ENCODE results near the gene CDHR2. TPM values are rescaled to one million over a fixed set of nuclear protein-coding genes. Genes with fewer than 3 reads are reported as not detected.
"Not testable (repeated sequence)": the region's sequence is repeated elsewhere in the genome, so short reads cannot be mapped to it uniquely, and the experiment has no call there.

Gene CDHR2
- total RNA-seq, 4 donors from 2014 or later, result 0.07 to 0.27 (median 0.20) TPM; not detected in 1

DNA sequence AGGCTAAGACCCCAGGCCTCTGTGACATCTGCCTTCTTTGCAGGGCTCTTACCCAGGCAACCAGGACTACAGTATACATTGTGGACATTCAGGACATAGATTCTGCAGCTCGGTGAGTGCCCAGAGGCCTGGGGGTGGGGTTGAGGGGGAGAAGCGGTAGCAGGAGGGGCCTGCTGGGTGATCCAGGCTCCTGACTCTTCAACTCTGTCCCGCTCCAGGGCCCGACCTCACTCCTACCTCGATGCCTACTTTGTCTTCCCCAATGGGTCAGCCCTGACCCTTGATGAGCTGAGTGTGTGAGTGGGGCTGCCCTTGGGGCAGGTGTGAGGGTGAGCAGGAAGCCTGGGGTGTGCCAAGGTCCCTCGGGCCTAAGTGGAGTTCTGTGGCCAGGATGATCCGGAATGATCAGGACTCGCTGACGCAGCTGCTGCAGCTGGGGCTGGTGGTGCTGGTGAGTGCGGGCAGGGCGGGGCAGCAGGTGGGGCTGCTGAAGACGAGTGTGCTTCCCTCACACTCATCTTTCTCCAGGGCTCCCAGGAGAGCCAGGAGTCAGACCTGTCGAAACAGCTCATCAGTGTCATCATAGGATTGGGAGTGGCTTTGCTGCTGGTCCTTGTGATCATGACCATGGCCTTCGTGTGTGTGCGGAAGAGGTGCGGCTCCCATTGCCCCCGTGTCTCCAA, 41.0 kb downstream of the CDHR2 start:
- TF ChIP-seq POLR2A (IDR thresholded peaks at IDR 0.05) (no peak), CTCF (IDR thresholded peaks at IDR 0.05 in 4 of 5, conservative IDR thresholded peaks at IDR 0.05 in 1 of 5) (no peak)
- no peaks in the 10 kb centered on the region for H3K4me1 ChIP-seq
- no peak for DNase-seq
- H3K4me3 ChIP-seq, result no peak overlapping the region
- ATAC-seq, result no peak
- intact Hi-C loops (cut with DNase I; ENCODE audit: low total_unique reads), result no loop called here
- H3K9me3 ChIP-seq, result peaks cover 0 to 8% (median 0%) of the 10 kb centered on the region in 3 donors
- in situ Hi-C loops (cut with MboI; ENCODE audit: low sequenced_read_pairs in 4 of 4), result no loop called here
- H3K27me3 ChIP-seq, result no peaks in the 10 kb centered on the region
- H3K36me3 ChIP-seq, result no peaks in the 10 kb centered on the region
- H3K27ac ChIP-seq, result no peak overlapping the region

DNA sequence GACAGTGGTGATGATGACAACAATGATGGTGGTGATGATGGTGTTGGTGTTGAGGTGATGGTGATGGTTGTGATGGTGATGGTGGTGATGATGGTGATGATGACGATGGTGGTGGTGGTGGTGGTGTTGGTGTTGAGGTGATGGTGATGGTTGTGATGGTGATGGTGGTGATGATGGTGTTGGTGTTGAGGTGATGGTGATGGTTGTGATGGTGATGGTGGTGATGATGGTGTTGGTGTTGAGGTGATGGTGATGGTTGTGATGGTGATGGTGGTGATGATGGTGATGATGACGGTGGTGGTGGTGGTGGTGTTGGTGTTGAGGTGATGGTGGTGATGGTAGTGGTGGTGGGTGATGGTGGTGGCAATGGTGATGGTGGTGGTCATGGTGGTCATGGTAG, 42.5 kb downstream of the CDHR2 start:
- intact Hi-C loops (cut with DNase I; ENCODE audit: low total_unique reads); H3K9me3 ChIP-seq; H3K36me3 ChIP-seq; DNase-seq; H3K4me3 ChIP-seq; in situ Hi-C loops (cut with MboI; ENCODE audit: low sequenced_read_pairs in 4 of 4); H3K27me3 ChIP-seq; H3K27ac ChIP-seq; ATAC-seq; H3K4me1 ChIP-seq: not testable (repeated sequence)

GRCh38 chr5:176592573-176592972, 43.4 kb downstream of the CDHR2 start:
- intact Hi-C loops (cut with DNase I; ENCODE audit: low total_unique reads), result no loop called here
- H3K36me3 ChIP-seq, result no peaks in the 10 kb centered on the region
- DNase-seq (no peak), ATAC-seq (no peak)
- in situ Hi-C loops (cut with MboI; ENCODE audit: low sequenced_read_pairs in 4 of 4), result no loop called here
- H3K4me1 ChIP-seq, result no peaks in the 10 kb centered on the region
- no peak overlapping the region for H3K27ac ChIP-seq
- no peak overlapping the region for H3K4me3 ChIP-seq
- H3K27me3 ChIP-seq, result peaks cover 0 to 2% (median 0%) of the 10 kb centered on the region in 3 donors
- H3K9me3 ChIP-seq, result no peaks in the 10 kb centered on the region
- no peak for TF ChIP-seq CTCF (IDR thresholded peaks at IDR 0.05 in 4 of 5, conservative IDR thresholded peaks at IDR 0.05 in 1 of 5)
- TF ChIP-seq POLR2A (IDR thresholded peaks at IDR 0.05), result no peak

DNA sequence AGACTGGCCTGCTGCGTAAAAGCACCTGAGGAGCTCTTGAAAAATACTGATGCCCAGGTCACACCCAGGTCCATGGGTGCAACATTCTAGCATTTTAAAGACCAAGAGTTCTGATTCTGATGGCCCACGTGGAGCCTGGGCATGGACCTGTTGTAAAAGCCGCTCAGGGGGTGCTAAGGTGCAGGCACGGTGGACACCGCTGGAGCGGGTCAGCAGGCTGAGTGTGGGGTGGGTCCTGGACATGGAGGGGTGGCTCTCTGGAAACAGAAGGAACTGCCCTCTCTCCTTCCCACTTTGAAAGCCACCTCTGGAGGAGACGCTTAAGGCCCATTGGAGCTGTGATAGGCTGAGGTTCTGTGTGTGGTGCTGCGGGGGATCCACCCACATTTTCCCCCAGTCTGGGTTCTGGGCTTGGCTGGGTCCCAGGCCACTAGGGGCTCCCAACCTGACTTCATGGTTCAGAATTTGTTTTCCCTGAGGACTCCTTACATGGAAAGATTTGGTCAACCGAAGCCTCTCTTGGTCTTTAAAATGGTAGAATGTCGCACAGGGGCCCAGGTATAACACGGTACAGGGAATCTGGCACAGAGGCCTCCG, 44.2 kb downstream of the CDHR2 start:
- TF ChIP-seq CTCF (IDR thresholded peaks at IDR 0.05 in 4 of 5, conservative IDR thresholded peaks at IDR 0.05 in 1 of 5), result no peak
- TF ChIP-seq POLR2A (IDR thresholded peaks at IDR 0.05), result no peak
- H3K36me3 ChIP-seq, result no peaks in the 10 kb centered on the region
- H3K27me3 ChIP-seq, result peaks cover 0 to 2% (median 2%) of the 10 kb centered on the region in 3 donors
- no peak overlapping the region for H3K27ac ChIP-seq
- H3K4me3 ChIP-seq, result no peak overlapping the region
- H3K9me3 ChIP-seq, result no peaks in the 10 kb centered on the region
- no peak for DNase-seq
- in situ Hi-C loops (cut with MboI; ENCODE audit: low sequenced_read_pairs in 4 of 4), result no loop called here
- ATAC-seq, result no peak
- intact Hi-C loops (cut with DNase I; ENCODE audit: low total_unique reads), result no loop called here
- H3K4me1 ChIP-seq, result no peaks in the 10 kb centered on the region

- peaks cover 0 to 2% (median 2%) of the 10 kb centered on the region in 3 donors for H3K27me3 ChIP-seq
- no peak overlapping the region for H3K27ac ChIP-seq
- in situ Hi-C loops (cut with MboI; ENCODE audit: low sequenced_read_pairs in 4 of 4) (no loop called here), intact Hi-C loops (cut with DNase I; ENCODE audit: low total_unique reads) (no loop called here)
- H3K4me1 ChIP-seq, result no peaks in the 10 kb centered on the region
- no peaks in the 10 kb centered on the region for H3K36me3 ChIP-seq
- no peak for ATAC-seq
- TF ChIP-seq POLR2A (IDR thresholded peaks at IDR 0.05) (no peak), CTCF (IDR thresholded peaks at IDR 0.05 in 4 of 5, conservative IDR thresholded peaks at IDR 0.05 in 1 of 5) (no peak)
- no peak overlapping the region for H3K4me3 ChIP-seq
- no peak for DNase-seq
- no peaks in the 10 kb centered on the region for H3K9me3 ChIP-seq
These were observed 45.4 kb downstream of the CDHR2 start for GRCh38 chr5:176594554-176594953.

All from gastrocnemius medialis (tissue), 4 donors.